GM23338 (cell line): ENCODE measurements around the gene AQP3. TPM values are rescaled to one million over a fixed set of nuclear protein-coding genes. Genes with fewer than 3 reads are reported as not detected.

ENCODE experiments used
- ATAC-seq: fragments of 200-7000 bp; cut with Tn5 transposase; 3 replicates; pipeline ENCODE4 v1.9.1; 2020
- DNase-seq: peaks from one replicate; pipeline ENCODE4 v3.0.0-alpha.2; 2015; ENCODE audit warnings: low spot score
- H2AFZ ChIP-seq: fragments of 200-600 bp; sonication (generic); 2 replicates; pipeline ENCODE4 v1.8.0; 2016; ENCODE audit warnings: antibody characterized with exemption, mild to moderate bottlenecking, moderate library complexity
- H3F3A ChIP-seq: fragments of 200-600 bp; sonication (generic); replicated peaks from 2 replicates; pipeline ENCODE4 v1.8.0; 2017; ENCODE audit warnings: antibody characterized with exemption, mixed run types, low read depth
- H3K27ac ChIP-seq: fragments of 200-600 bp; sonication (generic); 2 replicates; pipeline ENCODE4 v1.6.1; 2016; ENCODE audit warnings: low read depth
- H3K27me3 ChIP-seq: fragments of 200-600 bp; sonication (generic); 2 replicates; pipeline ENCODE4 v1.8.0; 2016; ENCODE audit warnings: mild to moderate bottlenecking, mixed run types, moderate library complexity; ENCODE audit not compliant: insufficient read depth
- H3K36me3 ChIP-seq: fragments of 200-600 bp; sonication (generic); 2 replicates; pipeline ENCODE4 v1.8.0; 2016; ENCODE audit warnings: mild to moderate bottlenecking; ENCODE audit not compliant: insufficient read depth
- H3K4me1 ChIP-seq: fragments of 200-600 bp; sonication (generic); 2 replicates; pipeline ENCODE4 v1.8.0; 2016; ENCODE audit warnings: mild to moderate bottlenecking, moderate library complexity; ENCODE audit not compliant: insufficient read depth
- H3K4me2 ChIP-seq: fragments of 200-600 bp; sonication (generic); 2 replicates; pipeline ENCODE4 v1.7.1; 2017; ENCODE audit warnings: mixed run types
- H3K4me3 ChIP-seq: fragments of 200-600 bp; sonication (generic); 2 replicates; pipeline ENCODE4 v1.6.1; 2016; ENCODE audit warnings: mixed run types
- H3K79me2 ChIP-seq: fragments of 200-600 bp; sonication (generic); replicated peaks from 2 replicates; pipeline ENCODE4 v1.8.0; 2017; ENCODE audit warnings: mild to moderate bottlenecking; ENCODE audit not compliant: insufficient read depth
- H3K9me2 ChIP-seq: fragments of 200-600 bp; sonication (generic); 2 replicates; pipeline ENCODE4 v1.8.0; 2017; ENCODE audit not compliant: insufficient read depth
- H4K20me1 ChIP-seq: fragments of 200-600 bp; sonication (generic); replicated peaks from 2 replicates; pipeline ENCODE4 v1.8.0; 2017; ENCODE audit warnings: mild to moderate bottlenecking; ENCODE audit not compliant: insufficient read depth
- H3K27ac Mint-ChIP-seq: 2 replicates; pipeline ENCODE4 v1.8.0; 2020; ENCODE audit warnings: inconsistent platforms, mild to moderate bottlenecking, moderate library complexity, mixed read lengths
- H3K27me3 Mint-ChIP-seq: 3 replicates; pipeline ENCODE4 v1.8.0; 2022; ENCODE audit warnings: low read depth, mild to moderate bottlenecking, moderate library complexity, mixed read lengths, inconsistent platforms; ENCODE audit not compliant: insufficient read depth, poor library complexity
- H3K36me3 Mint-ChIP-seq: 3 replicates; pipeline ENCODE4 v1.8.0; 2021; ENCODE audit warnings: low read depth, mild to moderate bottlenecking, inconsistent platforms, moderate library complexity, mixed read lengths
- H3K4me1 Mint-ChIP-seq: 3 replicates; pipeline ENCODE4 v1.8.0; 2020; ENCODE audit warnings: mild to moderate bottlenecking, inconsistent platforms, mixed read lengths
- H3K4me3 Mint-ChIP-seq: 3 replicates; pipeline ENCODE4 v1.8.0; 2021; ENCODE audit warnings: moderate library complexity, mild to moderate bottlenecking, inconsistent platforms, mixed read lengths
- H3K9me3 Mint-ChIP-seq: 3 replicates; pipeline ENCODE4 v1.8.0; 2020; ENCODE audit warnings: moderate library complexity, mild to moderate bottlenecking, inconsistent platforms, mixed read lengths
- CREB1 ChIP-seq: fragments of 250-450 bp; sonication (Bioruptor Pico); IDR thresholded peaks from 2 replicates; pipeline ENCODE4 v1.5.0; 2020; ENCODE audit warnings: low read depth, mild to moderate bottlenecking, moderate library complexity
- CTCF ChIP-seq, 2 experiments: fragments of 200-600 bp in 1 of 2; sonication (generic) in 1 of 2; conservative IDR thresholded peaks; 2 replicates each; pipeline versions ENCODE4 v1.5.1 to v1.6.1; 2016 to 2017; ENCODE audit warnings: antibody characterized with exemption in 2 of 2, low read depth in 2 of 2, mild to moderate bottlenecking in 2 of 2, moderate library complexity in 1 of 2
- ETS1 ChIP-seq: IDR thresholded peaks from 2 replicates; pipeline ENCODE4 v1.6.1; 2016; ENCODE audit warnings: antibody characterized with exemption
- EZH2 ChIP-seq: fragments of 200-600 bp; sonication (generic); IDR thresholded peaks from one replicate; pipeline ENCODE4 v1.8.0; 2017; ENCODE audit warnings: antibody characterized with exemption, mild to moderate bottlenecking, low read depth; ENCODE audit not compliant: unreplicated experiment
- EZH2phosphoT487 ChIP-seq: fragments of 200-600 bp; sonication (generic); IDR thresholded peaks from one replicate; pipeline ENCODE4 v1.8.1; 2018; ENCODE audit warnings: antibody characterized with exemption; ENCODE audit not compliant: unreplicated experiment
- JUNB ChIP-seq: IDR thresholded peaks from one replicate; pipeline ENCODE4 v1.6.1; 2016; ENCODE audit warnings: antibody characterized with exemption; ENCODE audit not compliant: unreplicated experiment
- NANOG ChIP-seq: IDR thresholded peaks from 2 replicates; pipeline ENCODE4 v1.6.1; 2016; ENCODE audit warnings: antibody characterized with exemption, borderline replicate concordance
- REST ChIP-seq: IDR thresholded peaks from one replicate; pipeline ENCODE4 v1.6.1; 2018; ENCODE audit warnings: antibody characterized with exemption; ENCODE audit not compliant: unreplicated experiment
- STAT1 ChIP-seq: IDR thresholded peaks from one replicate; pipeline ENCODE4 v1.6.1; 2016; ENCODE audit warnings: antibody characterized with exemption; ENCODE audit not compliant: unreplicated experiment
- ZNF114 ChIP-seq: fragments of 250-450 bp; sonication (Bioruptor Pico); IDR thresholded peaks from 2 replicates; pipeline ENCODE4 v1.5.0; 2020; ENCODE audit warnings: mild to moderate bottlenecking, moderate library complexity
- ZNF331 ChIP-seq: fragments of 250-450 bp; sonication (Bioruptor Pico); IDR thresholded peaks from 2 replicates; pipeline ENCODE4 v1.5.0; 2020; ENCODE audit warnings: low read depth, mild to moderate bottlenecking, moderate library complexity
- polyA plus RNA-seq: library from polyadenylated mRNA; unstranded; fragments of >200 nt; fragmentation: Nextera tagmentation; extraction: Ambion mirVana; gene quantifications from 2 replicates; pipeline ENCODE4 v1.2.1, GENCODE V29; 2016
- total RNA-seq: library from RNA; depleted of rRNA; stranded (reverse); fragments of >200 nt; shearing (Covaris generic); gene quantifications from 2 replicates; pipeline ENCODE4 v1.2.3, GENCODE V29; 2014
- TF ChIP-seq, protein P1 (sequence below): fragments of 250-450 bp; sonication (Bioruptor Pico); IDR thresholded peaks from 2 replicates; pipeline ENCODE4 v1.5.0; 2020; ENCODE audit warnings: mild to moderate bottlenecking, moderate library complexity

The AQP3 gene
- total and polyA plus RNA-seq, 2 experiments from 2014 or later, result 1.4 to 3.5 TPM

- no peaks in the 10 kb centered on the region for H3K4me1 ChIP-seq
- Mint-ChIP-seq H3K4me1 (peaks cover under 1% of the 10 kb centered on the region; the same call in 2 of the 3 replicates), H3K4me3 (no peak overlapping the region), H3K36me3 (no peaks in the 10 kb centered on the region), H3K27me3 (peaks cover 13% of the 10 kb centered on the region), H3K27ac (no peak overlapping the region), H3K9me3 (no peaks in the 10 kb centered on the region)
- no peak for TF ChIP-seq REST
- TF ChIP-seq EZH2, result no peak
- TF ChIP-seq, protein P1, sequence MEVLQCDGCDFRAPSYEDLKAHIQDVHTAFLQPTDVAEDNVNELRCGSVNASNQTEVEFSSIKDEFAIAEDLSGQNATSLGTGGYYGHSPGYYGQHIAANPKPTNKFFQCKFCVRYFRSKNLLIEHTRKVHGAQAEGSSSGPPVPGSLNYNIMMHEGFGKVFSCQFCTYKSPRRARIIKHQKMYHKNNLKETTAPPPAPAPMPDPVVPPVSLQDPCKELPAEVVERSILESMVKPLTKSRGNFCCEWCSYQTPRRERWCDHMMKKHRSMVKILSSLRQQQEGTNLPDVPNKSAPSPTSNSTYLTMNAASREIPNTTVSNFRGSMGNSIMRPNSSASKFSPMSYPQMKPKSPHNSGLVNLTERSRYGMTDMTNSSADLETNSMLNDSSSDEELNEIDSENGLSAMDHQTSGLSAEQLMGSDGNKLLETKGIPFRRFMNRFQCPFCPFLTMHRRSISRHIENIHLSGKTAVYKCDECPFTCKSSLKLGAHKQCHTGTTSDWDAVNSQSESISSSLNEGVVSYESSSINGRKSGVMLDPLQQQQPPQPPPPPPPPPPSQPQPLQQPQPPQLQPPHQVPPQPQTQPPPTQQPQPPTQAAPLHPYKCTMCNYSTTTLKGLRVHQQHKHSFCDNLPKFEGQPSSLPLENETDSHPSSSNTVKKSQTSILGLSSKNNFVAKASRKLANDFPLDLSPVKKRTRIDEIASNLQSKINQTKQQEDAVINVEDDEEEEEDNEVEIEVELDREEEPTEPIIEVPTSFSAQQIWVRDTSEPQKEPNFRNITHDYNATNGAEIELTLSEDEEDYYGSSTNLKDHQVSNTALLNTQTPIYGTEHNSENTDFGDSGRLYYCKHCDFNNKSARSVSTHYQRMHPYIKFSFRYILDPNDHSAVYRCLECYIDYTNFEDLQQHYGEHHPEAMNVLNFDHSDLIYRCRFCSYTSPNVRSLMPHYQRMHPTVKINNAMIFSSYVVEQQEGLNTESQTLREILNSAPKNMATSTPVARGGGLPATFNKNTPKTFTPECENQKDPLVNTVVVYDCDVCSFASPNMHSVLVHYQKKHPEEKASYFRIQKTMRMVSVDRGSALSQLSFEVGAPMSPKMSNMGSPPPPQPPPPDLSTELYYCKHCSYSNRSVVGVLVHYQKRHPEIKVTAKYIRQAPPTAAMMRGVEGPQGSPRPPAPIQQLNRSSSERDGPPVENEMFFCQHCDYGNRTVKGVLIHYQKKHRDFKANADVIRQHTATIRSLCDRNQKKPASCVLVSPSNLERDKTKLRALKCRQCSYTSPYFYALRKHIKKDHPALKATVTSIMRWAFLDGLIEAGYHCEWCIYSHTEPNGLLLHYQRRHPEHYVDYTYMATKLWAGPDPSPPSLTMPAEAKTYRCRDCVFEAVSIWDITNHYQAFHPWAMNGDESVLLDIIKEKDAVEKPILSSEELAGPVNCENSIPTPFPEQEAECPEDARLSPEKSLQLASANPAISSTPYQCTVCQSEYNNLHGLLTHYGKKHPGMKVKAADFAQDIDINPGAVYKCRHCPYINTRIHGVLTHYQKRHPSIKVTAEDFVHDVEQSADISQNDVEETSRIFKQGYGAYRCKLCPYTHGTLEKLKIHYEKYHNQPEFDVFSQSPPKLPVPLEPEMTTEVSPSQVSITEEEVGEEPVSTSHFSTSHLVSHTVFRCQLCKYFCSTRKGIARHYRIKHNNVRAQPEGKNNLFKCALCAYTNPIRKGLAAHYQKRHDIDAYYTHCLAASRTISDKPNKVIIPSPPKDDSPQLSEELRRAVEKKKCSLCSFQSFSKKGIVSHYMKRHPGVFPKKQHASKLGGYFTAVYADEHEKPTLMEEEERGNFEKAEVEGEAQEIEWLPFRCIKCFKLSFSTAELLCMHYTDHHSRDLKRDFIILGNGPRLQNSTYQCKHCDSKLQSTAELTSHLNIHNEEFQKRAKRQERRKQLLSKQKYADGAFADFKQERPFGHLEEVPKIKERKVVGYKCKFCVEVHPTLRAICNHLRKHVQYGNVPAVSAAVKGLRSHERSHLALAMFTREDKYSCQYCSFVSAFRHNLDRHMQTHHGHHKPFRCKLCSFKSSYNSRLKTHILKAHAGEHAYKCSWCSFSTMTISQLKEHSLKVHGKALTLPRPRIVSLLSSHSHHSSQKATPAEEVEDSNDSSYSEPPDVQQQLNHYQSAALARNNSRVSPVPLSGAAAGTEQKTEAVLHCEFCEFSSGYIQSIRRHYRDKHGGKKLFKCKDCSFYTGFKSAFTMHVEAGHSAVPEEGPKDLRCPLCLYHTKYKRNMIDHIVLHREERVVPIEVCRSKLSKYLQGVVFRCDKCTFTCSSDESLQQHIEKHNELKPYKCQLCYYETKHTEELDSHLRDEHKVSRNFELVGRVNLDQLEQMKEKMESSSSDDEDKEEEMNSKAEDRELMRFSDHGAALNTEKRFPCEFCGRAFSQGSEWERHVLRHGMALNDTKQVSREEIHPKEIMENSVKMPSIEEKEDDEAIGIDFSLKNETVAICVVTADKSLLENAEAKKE (CRISPR knock-in tag), result no peak
- no peak for TF ChIP-seq JUNB
- TF ChIP-seq STAT1, result no peak
- no peak for TF ChIP-seq NANOG
- TF ChIP-seq CTCF (conservative IDR thresholded peaks at IDR 0.05; ENCODE audit: low read depth in 2 of 2), result no peak
- no peak for TF ChIP-seq ZNF114
- no peak for TF ChIP-seq CREB1
- no peak for TF ChIP-seq EZH2phosphoT487
- no peak for TF ChIP-seq ZNF331 (CRISPR knock-in tag)
- TF ChIP-seq ETS1, result no peak
- H3K4me3 ChIP-seq, result no peak overlapping the region
- H3K36me3 ChIP-seq, result no peaks in the 10 kb centered on the region; the same call in 1 of the 2 replicates
- no peaks in the 10 kb centered on the region for H4K20me1 ChIP-seq
- DNase-seq (no peak), ATAC-seq (no peak)
- no peaks in the 10 kb centered on the region for H3K9me2 ChIP-seq
- H3F3A ChIP-seq, result no peaks in the 10 kb centered on the region
- H3K27ac ChIP-seq, result no peak overlapping the region
- no peak overlapping the region for H2AFZ ChIP-seq
- H3K27me3 ChIP-seq, result no peaks in the 10 kb centered on the region
- H3K79me2 ChIP-seq, result no peaks in the 10 kb centered on the region
- H3K4me2 ChIP-seq, result no peak overlapping the region
These were observed 16.0 kb downstream of the AQP3 start for GRCh38 chr9:33431420-33431819.
